Activated T-helper 2 cell treated with anti-CD3 and anti-CD28 coated beads, Interferon-gamma antibody, Interleukin-2, Interleukin-4, amounts not matched to agents 10 μg/mL and 5 μg/mL and 100 μg/mL, durations not matched to agents 14 hours and 24 hours and 36 hours (primary cell): ENCODE data around the gene ERC2. TPM values are rescaled to one million over a fixed set of nuclear protein-coding genes. Genes with fewer than 3 reads are reported as not detected.

ENCODE experiments used
- DNase-seq: peaks from one replicate; pipeline ENCODE4 v3.0.0; 2021; ENCODE audit warnings: low spot score
- H3K27ac Mint-ChIP-seq: one replicate; pipeline ENCODE4 v1.8.0; 2021; ENCODE audit warnings: mixed read lengths
- H3K27me3 Mint-ChIP-seq: one replicate; pipeline ENCODE4 v1.8.0; 2021; ENCODE audit warnings: low read depth, mixed read lengths
- H3K36me3 Mint-ChIP-seq: one replicate; pipeline ENCODE4 v1.8.0; 2021; ENCODE audit warnings: low read depth, mixed read lengths
- H3K4me1 Mint-ChIP-seq: one replicate; pipeline ENCODE4 v1.8.0; 2021; ENCODE audit warnings: low read depth, mixed read lengths
- H3K4me3 Mint-ChIP-seq: one replicate; pipeline ENCODE4 v1.8.0; 2021; ENCODE audit warnings: low read depth, mild to moderate bottlenecking, moderate library complexity, mixed read lengths
- H3K9me3 Mint-ChIP-seq: one replicate; pipeline ENCODE4 v1.8.0; 2021; ENCODE audit warnings: mixed read lengths
- intact Hi-C: fragments of 100-400 bp; cut with micrococcal nuclease; formaldehyde crosslinking; loops from one replicate; pipeline ENCODE4 v1.15.1; 2023
- total RNA-seq: library from RNA; stranded (reverse); gene quantifications from 2 replicates; pipeline ENCODE4 v1.2.3, GENCODE V29; 2022

The ERC2 gene
- total RNA-seq, 1 donor from 2014 or later: 0.09 TPM

- no peaks in the 10 kb centered on the region for H3K4me1 Mint-ChIP-seq
- H3K9me3 Mint-ChIP-seq: no peaks in the 10 kb centered on the region
- no peaks in the 10 kb centered on the region for H3K36me3 Mint-ChIP-seq
- H3K4me3 Mint-ChIP-seq: no peak overlapping the region
- no peaks in the 10 kb centered on the region for H3K27me3 Mint-ChIP-seq
- no peak overlapping the region for H3K27ac Mint-ChIP-seq
- intact Hi-C loops: no loop called here
- DNase-seq: no peak
Measured at GRCh38 chr3:55687526-55687925, 780.7 kb downstream of the ERC2 start.

GRCh38 chr3:55686426-55687254 is 781.6 kb downstream of the ERC2 start:
- Mint-ChIP-seq H3K9me3 (no peaks in the 10 kb centered on the region), H3K27me3 (no peaks in the 10 kb centered on the region), H3K27ac (no peak overlapping the region), H3K36me3 (no peaks in the 10 kb centered on the region), H3K4me1 (no peaks in the 10 kb centered on the region), H3K4me3 (no peak overlapping the region)
- intact Hi-C loops: no loop called here
- no peak for DNase-seq

GRCh38 chr3:55683666-55684270 is 784.5 kb downstream of the ERC2 start:
- Mint-ChIP-seq H3K4me3 (no peak overlapping the region), H3K27ac (no peak overlapping the region), H3K27me3 (no peaks in the 10 kb centered on the region), H3K9me3 (no peaks in the 10 kb centered on the region), H3K36me3 (no peaks in the 10 kb centered on the region), H3K4me1 (no peaks in the 10 kb centered on the region)
- no peak for DNase-seq
- intact Hi-C loops: no loop called here

- intact Hi-C loops: no loop called here
- H3K4me3 Mint-ChIP-seq: no peak overlapping the region
- no peaks in the 10 kb centered on the region for H3K27me3 Mint-ChIP-seq
- no peaks in the 10 kb centered on the region for H3K9me3 Mint-ChIP-seq
- H3K36me3 Mint-ChIP-seq: no peaks in the 10 kb centered on the region
- no peaks in the 10 kb centered on the region for H3K4me1 Mint-ChIP-seq
- H3K27ac Mint-ChIP-seq: no peak overlapping the region
- DNase-seq: no peak
Measured at GRCh38 chr3:55682461-55682860, 785.8 kb downstream of the ERC2 start.

- H3K4me1 Mint-ChIP-seq: no peaks in the 10 kb centered on the region
- H3K36me3 Mint-ChIP-seq: no peaks in the 10 kb centered on the region
- no peaks in the 10 kb centered on the region for H3K9me3 Mint-ChIP-seq
- H3K27ac Mint-ChIP-seq: no peak overlapping the region
- DNase-seq: no peak
- no peaks in the 10 kb centered on the region for H3K27me3 Mint-ChIP-seq
- intact Hi-C loops: no loop called here
- no peak overlapping the region for H3K4me3 Mint-ChIP-seq
Measured at GRCh38 chr3:55678546-55679216, 789.6 kb downstream of the ERC2 start.

GRCh38 chr3:55676643-55677042 is 791.6 kb downstream of the ERC2 start:
- H3K27me3 Mint-ChIP-seq: no peaks in the 10 kb centered on the region
- no peak for DNase-seq
- no peaks in the 10 kb centered on the region for H3K9me3 Mint-ChIP-seq
- intact Hi-C loops: no loop called here
- no peaks in the 10 kb centered on the region for H3K36me3 Mint-ChIP-seq
- H3K4me1 Mint-ChIP-seq: no peaks in the 10 kb centered on the region
- H3K4me3 Mint-ChIP-seq: no peak overlapping the region
- no peak overlapping the region for H3K27ac Mint-ChIP-seq

- Mint-ChIP-seq H3K4me1 (no peaks in the 10 kb centered on the region), H3K4me3 (no peak overlapping the region), H3K27me3 (no peaks in the 10 kb centered on the region), H3K9me3 (no peaks in the 10 kb centered on the region), H3K27ac (no peak overlapping the region), H3K36me3 (no peaks in the 10 kb centered on the region)
- DNase-seq: no peak
- intact Hi-C loops: no loop called here
Measured at GRCh38 chr3:55675478-55675877, 792.8 kb downstream of the ERC2 start.

GRCh38 chr3:55673764-55674163 is 794.5 kb downstream of the ERC2 start:
- no peaks in the 10 kb centered on the region for H3K9me3 Mint-ChIP-seq
- no peaks in the 10 kb centered on the region for H3K36me3 Mint-ChIP-seq
- DNase-seq: no peak
- no peak overlapping the region for H3K4me3 Mint-ChIP-seq
- intact Hi-C loops: no loop called here
- H3K4me1 Mint-ChIP-seq: no peaks in the 10 kb centered on the region
- H3K27ac Mint-ChIP-seq: no peak overlapping the region
- no peaks in the 10 kb centered on the region for H3K27me3 Mint-ChIP-seq

- no peak for DNase-seq
- H3K4me3 Mint-ChIP-seq: no peak overlapping the region
- intact Hi-C loops: no loop called here
- no peaks in the 10 kb centered on the region for H3K36me3 Mint-ChIP-seq
- H3K27me3 Mint-ChIP-seq: no peaks in the 10 kb centered on the region
- H3K9me3 Mint-ChIP-seq: no peaks in the 10 kb centered on the region
- no peaks in the 10 kb centered on the region for H3K4me1 Mint-ChIP-seq
- no peak overlapping the region for H3K27ac Mint-ChIP-seq
Measured at GRCh38 chr3:55669133-55669532, 799.1 kb downstream of the ERC2 start.

GRCh38 chr3:55668359-55668758 is 799.9 kb downstream of the ERC2 start:
- DNase-seq: no peak
- intact Hi-C loops: no loop called here
- Mint-ChIP-seq H3K36me3 (no peaks in the 10 kb centered on the region), H3K27me3 (no peaks in the 10 kb centered on the region), H3K4me3 (no peak overlapping the region), H3K9me3 (no peaks in the 10 kb centered on the region), H3K27ac (no peak overlapping the region), H3K4me1 (no peaks in the 10 kb centered on the region)

- intact Hi-C loops: no loop called here
- no peak for DNase-seq
- no peak overlapping the region for H3K4me3 Mint-ChIP-seq
Measured at GRCh38 chr3:55664387-55664786, 803.9 kb downstream of the ERC2 start.

GRCh38 chr3:55662683-55663082 is 805.6 kb downstream of the ERC2 start:
- Mint-ChIP-seq H3K4me1 (no peaks in the 10 kb centered on the region), H3K36me3 (no peaks in the 10 kb centered on the region), H3K9me3 (no peaks in the 10 kb centered on the region), H3K27me3 (no peaks in the 10 kb centered on the region), H3K4me3 (no peak overlapping the region), H3K27ac (no peak overlapping the region)
- DNase-seq: no peak
- intact Hi-C loops: no loop called here

More at GRCh38 chr3:55664387-55664786, 803.9 kb downstream of the ERC2 start:
- no peak overlapping the region for H3K27ac Mint-ChIP-seq
- no peaks in the 10 kb centered on the region for H3K27me3 Mint-ChIP-seq
- no peaks in the 10 kb centered on the region for H3K9me3 Mint-ChIP-seq
- no peaks in the 10 kb centered on the region for H3K4me1 Mint-ChIP-seq
- no peaks in the 10 kb centered on the region for H3K36me3 Mint-ChIP-seq

GRCh38 chr3:55661571-55661970 is 806.7 kb downstream of the ERC2 start:
- no peaks in the 10 kb centered on the region for H3K4me1 Mint-ChIP-seq
- intact Hi-C loops: no loop called here

More at GRCh38 chr3:55661571-55661970, 806.7 kb downstream of the ERC2 start:
- Mint-ChIP-seq H3K9me3 (no peaks in the 10 kb centered on the region), H3K36me3 (no peaks in the 10 kb centered on the region), H3K27me3 (no peaks in the 10 kb centered on the region), H3K4me3 (no peak overlapping the region), H3K27ac (no peak overlapping the region)
- no peak for DNase-seq
